Liver (tissue), 9 donors: ENCODE results near the gene SPECC1L. TPM values are rescaled to one million over a fixed set of nuclear protein-coding genes. Genes with fewer than 3 reads are reported as not detected.
A peak's percentile ranks its signal among the peaks of the same experiment; 100 is the strongest.
"Not testable (repeated sequence)": the region's sequence is repeated elsewhere in the genome, so short reads cannot be mapped to it uniquely, and the experiment has no call there.

Experiments used
- DNase-seq: peaks from one replicate; pipeline ENCODE4 v3.0.0-alpha.2; 2017; ENCODE audit warnings: low spot score
- H3K27ac ChIP-seq, 2 donors: one replicate each; pipeline ENCODE4 v1.7.0; 2013; ENCODE audit warnings: inconsistent platforms in 2 of 2, low read length in 2 of 2, control low read depth in 1 of 2, low read depth in 1 of 2, mild to moderate bottlenecking in 1 of 2
- H3K27me3 ChIP-seq, 4 donors: one replicate each; pipeline versions ENCODE4 v1.6.1 to v1.7.0; 2013; ENCODE audit warnings: low read length in 3 of 4, inconsistent platforms in 1 of 4, mild to moderate bottlenecking in 1 of 4, moderate library complexity in 1 of 4; ENCODE audit not compliant: control insufficient read depth in 4 of 4, insufficient read depth in 4 of 4
- H3K36me3 ChIP-seq, 4 donors: one replicate each; pipeline versions ENCODE4 v1.6.1 to v1.7.0; 2013; ENCODE audit warnings: low read length in 3 of 4, mild to moderate bottlenecking in 3 of 4, low read depth in 1 of 4, moderate library complexity in 1 of 4; ENCODE audit not compliant: control insufficient read depth in 4 of 4, insufficient read depth in 3 of 4
- H3K4me1 ChIP-seq, 4 donors: one replicate each; pipeline versions ENCODE4 v1.6.1 to v1.7.0; 2013; ENCODE audit warnings: low read length in 3 of 4, mild to moderate bottlenecking in 3 of 4, moderate library complexity in 1 of 4; ENCODE audit not compliant: control insufficient read depth in 4 of 4, insufficient read depth in 4 of 4
- H3K4me3 ChIP-seq, 3 donors: one replicate each; pipeline versions ENCODE4 v1.6.1 to v1.7.0; 2013; ENCODE audit warnings: low read length in 3 of 3, control low read depth in 1 of 3, low read depth in 1 of 3, mild to moderate bottlenecking in 1 of 3
- H3K9ac ChIP-seq, 2 donors: one replicate each; pipeline ENCODE4 v1.7.0; 2013; ENCODE audit warnings: low read length in 2 of 2, mild to moderate bottlenecking in 2 of 2, moderate library complexity in 2 of 2, control low read depth in 1 of 2, low read depth in 1 of 2
- H3K9me3 ChIP-seq, 4 donors: one replicate each; pipeline versions ENCODE4 v1.6.1 to v1.7.0; 2013; ENCODE audit warnings: low read length in 3 of 4; ENCODE audit not compliant: control insufficient read depth in 4 of 4
- FOXA1 ChIP-seq: IDR thresholded peaks from 2 replicates; pipeline ENCODE4 v1.6.1; 2016; ENCODE audit warnings: antibody characterized with exemption
- HNF4G ChIP-seq: IDR thresholded peaks from 2 replicates; pipeline ENCODE4 v1.6.1; 2016; ENCODE audit warnings: antibody characterized with exemption
- RAD21 ChIP-seq, 2 donors: IDR thresholded peaks; 2 replicates each; pipeline ENCODE4 v1.6.1; 2016; ENCODE audit warnings: antibody characterized with exemption in 2 of 2, mild to moderate bottlenecking in 2 of 2
- SP1 ChIP-seq: IDR thresholded peaks from 2 replicates; pipeline ENCODE4 v1.6.1; 2018; ENCODE audit warnings: antibody characterized with exemption, mild to moderate bottlenecking
- WGBS: extraction: QIAGEN DNeasy Blood & Tissue Kit; methylation state at CpG from one replicate; pipeline ENCODE4 v1.1.7; 2013; 5-methylcytosine and 5-hydroxymethylcytosine counted together
- polyA plus RNA-seq, 2 donors: library from polyadenylated mRNA; stranded (reverse) in 1 of 2; unstranded in 1 of 2; fragments of 200-250 nt in 1 of 2; fragments of >200 nt in 1 of 2; fragmentation: Nextera tagmentation in 1 of 2; extraction: Ambion mirVana in 1 of 2; gene quantifications; one replicate each; pipeline versions ENCODE4 v1.2.1 to v1.2.3, GENCODE V29; 2013 to 2015
- total RNA-seq, 2 donors: library from RNA; depleted of rRNA; stranded (reverse); fragments of >200 nt; gene quantifications; one replicate each; pipeline ENCODE4 v1.2.3, GENCODE V29; 2014
- TF ChIP-seq, protein P1 (sequence below): fragments of 150-350 bp; IDR thresholded peaks from 2 replicates; pipeline ENCODE4 v1.5.1; 2017; ENCODE audit warnings: improper control_type of control experiment, low read depth, low read length; ENCODE audit not compliant: missing input control
- donor health status: healthy.
- donor health status: healthy.
- donor health status: healthy.
- donor health status: healthy.
- donor health status: healthy.

SPECC1L gene
- total and polyA plus RNA-seq, 4 donors = 5.4 to 22.3 (median 12.3) TPM

DNA sequence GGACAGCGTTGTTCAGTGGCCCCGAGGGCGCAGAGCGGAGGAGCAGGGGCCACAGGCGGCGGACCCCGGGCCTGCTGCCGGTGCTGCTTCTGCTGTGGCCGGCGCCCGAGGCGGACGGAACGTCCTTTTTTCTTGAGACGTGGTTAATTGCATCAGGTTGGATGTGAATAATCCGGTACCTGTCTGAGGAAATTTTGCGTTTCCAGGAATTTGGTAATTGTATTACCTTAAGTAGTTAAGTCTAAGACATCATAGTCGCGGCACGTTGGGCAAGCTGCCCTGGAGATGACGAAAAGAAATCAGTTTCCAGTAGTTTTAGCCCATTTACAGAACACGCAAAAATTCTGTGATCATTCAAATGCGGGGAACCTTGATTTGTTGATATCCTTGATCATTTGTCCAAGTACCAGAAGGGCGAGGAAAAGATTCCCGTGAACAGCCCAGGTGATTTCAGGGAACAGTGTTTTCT is 789 bp downstream of the SPECC1L start:
- WGBS = 1% methylated on average over 25 of the region's 25 CpGs
- no peaks in the 10 kb centered on the region for H3K27me3 ChIP-seq
- H3K4me3 ChIP-seq = peak overlapping the region; percentile 82 to 94 (median 90)
- DNase-seq = no peak
- peaks cover 0 to 32% (median 12%) of the 10 kb centered on the region in 4 donors for H3K4me1 ChIP-seq
- peak overlapping the region; percentile 72 to 99 for H3K9ac ChIP-seq
- no peaks in the 10 kb centered on the region for H3K36me3 ChIP-seq
- TF ChIP-seq FOXA1 = no peak
- TF ChIP-seq SP1 = no peak
- no peak for TF ChIP-seq HNF4G
- H3K27ac ChIP-seq = peak overlapping the region; percentile 86 to 91
- no peaks in the 10 kb centered on the region for H3K9me3 ChIP-seq

DNA sequence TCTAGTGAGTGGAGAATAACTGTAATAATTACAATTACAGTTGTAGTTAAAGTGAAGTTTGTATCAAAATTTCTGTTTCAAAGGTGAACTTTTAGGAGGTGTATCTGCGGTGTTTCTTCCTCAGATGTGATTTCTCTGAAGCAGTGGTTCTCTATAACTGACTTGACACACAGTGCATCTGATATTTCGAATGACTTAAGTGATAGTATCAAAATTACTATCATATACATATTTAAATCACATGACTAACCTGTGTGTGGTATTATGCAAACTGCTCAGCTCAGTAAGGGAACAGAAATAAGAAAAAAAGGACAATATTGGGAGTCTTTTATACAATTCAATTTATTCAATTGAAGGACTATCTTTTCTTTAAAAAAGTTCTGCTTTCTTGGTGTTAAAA is 2.4 kb downstream of the SPECC1L start:
- H3K27ac ChIP-seq, H3K27me3 ChIP-seq, H3K9me3 ChIP-seq, H3K4me3 ChIP-seq, DNase-seq, H3K36me3 ChIP-seq, H3K9ac ChIP-seq: not testable (repeated sequence)
- peaks cover 0 to 32% (median 12%) of the 10 kb centered on the region in 4 donors for H3K4me1 ChIP-seq
- WGBS = 84% methylated on average over 2 of the region's 2 CpGs

DNA sequence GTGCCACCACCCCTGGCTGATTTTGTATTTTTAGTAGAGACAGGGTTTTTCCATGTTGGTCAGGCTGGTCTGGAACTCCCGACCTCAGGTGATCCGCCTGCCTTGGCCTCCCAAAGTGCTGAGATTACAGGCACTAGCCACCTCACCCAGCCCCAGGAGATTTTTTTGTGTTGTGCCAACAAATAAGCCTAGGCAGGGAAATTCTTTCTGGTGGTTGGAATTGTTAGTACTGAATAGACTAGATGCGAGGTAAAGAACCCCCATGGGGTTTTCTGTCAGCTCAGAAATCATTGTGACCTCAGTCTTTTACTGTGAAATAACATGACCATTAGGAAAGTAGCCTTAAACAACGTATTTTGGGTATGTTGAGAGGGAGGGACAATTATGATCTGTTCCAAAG is 3.3 kb downstream of the SPECC1L start:
- peaks cover 0 to 32% (median 12%) of the 10 kb centered on the region in 4 donors for H3K4me1 ChIP-seq
- not testable (repeated sequence) for DNase-seq, H3K27ac ChIP-seq, H3K4me3 ChIP-seq, H3K9me3 ChIP-seq, H3K9ac ChIP-seq, H3K36me3 ChIP-seq, H3K27me3 ChIP-seq
- 84% methylated on average over 4 of the region's 4 CpGs for WGBS

DNA sequence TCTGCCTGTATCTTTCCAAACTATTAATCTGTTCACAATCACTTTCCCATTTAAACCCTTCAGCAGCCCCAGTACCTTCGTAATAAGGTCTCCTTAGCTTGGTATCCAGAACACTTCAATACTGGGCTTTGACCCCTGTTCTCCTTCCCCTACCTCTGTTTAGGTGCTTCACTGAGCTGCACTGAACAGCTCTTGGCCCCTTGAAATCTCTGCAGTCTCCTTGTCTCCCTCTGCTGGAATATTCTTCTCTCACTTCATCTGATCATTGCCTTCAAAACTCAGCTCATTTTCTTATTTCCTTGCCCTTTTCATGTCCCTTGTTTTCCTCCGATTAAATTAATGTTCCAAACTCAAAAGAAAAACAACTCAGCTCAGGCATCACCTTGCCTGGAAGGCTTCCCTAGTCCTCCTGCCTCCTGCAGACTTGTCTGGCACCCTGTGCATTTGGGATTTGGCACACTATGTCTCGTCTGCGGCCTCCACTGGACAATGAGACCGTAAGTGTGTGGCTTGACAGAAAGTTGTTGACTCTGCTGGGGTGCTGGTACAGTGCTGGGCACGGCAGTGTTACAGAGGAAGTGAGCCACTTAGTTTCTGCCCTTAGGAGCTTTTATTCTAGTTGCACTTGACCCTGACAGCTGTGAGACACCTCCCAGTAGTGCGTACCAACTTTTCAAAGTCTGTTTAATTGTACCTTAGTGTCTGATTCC is 4.2 kb downstream of the SPECC1L start:
- not testable (repeated sequence) for H3K9ac ChIP-seq, H3K4me3 ChIP-seq, H3K9me3 ChIP-seq, H3K27me3 ChIP-seq, H3K36me3 ChIP-seq, H3K27ac ChIP-seq, DNase-seq
- peaks cover 0 to 27% (median 10%) of the 10 kb centered on the region in 4 donors for H3K4me1 ChIP-seq
- peak in 1 of 2 donors; percentile 23 for TF ChIP-seq RAD21 (IDR thresholded peaks at IDR 0.05)
- TF ChIP-seq, protein P1, sequence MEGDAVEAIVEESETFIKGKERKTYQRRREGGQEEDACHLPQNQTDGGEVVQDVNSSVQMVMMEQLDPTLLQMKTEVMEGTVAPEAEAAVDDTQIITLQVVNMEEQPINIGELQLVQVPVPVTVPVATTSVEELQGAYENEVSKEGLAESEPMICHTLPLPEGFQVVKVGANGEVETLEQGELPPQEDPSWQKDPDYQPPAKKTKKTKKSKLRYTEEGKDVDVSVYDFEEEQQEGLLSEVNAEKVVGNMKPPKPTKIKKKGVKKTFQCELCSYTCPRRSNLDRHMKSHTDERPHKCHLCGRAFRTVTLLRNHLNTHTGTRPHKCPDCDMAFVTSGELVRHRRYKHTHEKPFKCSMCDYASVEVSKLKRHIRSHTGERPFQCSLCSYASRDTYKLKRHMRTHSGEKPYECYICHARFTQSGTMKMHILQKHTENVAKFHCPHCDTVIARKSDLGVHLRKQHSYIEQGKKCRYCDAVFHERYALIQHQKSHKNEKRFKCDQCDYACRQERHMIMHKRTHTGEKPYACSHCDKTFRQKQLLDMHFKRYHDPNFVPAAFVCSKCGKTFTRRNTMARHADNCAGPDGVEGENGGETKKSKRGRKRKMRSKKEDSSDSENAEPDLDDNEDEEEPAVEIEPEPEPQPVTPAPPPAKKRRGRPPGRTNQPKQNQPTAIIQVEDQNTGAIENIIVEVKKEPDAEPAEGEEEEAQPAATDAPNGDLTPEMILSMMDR = peak; percentile 4
- 43% methylated on average over 6 of the region's 7 CpGs for WGBS

DNA sequence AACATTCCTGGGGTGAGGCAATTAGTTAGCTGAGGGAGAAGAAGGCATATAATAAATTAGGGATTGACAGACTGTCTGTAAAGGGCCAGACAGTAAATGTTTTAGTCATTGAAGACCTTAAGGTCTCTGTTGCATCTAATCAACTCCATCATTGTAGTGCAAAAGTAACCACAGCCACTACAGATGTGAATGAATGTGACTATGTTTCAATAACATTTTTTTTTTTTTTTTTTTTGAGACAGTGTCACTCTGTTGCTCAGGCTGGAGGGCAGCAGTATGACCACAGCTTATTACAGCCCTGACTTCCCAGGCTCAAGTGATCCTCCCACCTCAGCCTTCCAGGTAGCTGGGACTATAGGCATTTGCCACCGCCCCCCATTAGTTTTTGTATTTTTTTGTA is 9.7 kb downstream of the SPECC1L start:
- H3K4me3 ChIP-seq, H3K27me3 ChIP-seq, H3K9me3 ChIP-seq, H3K36me3 ChIP-seq, H3K4me1 ChIP-seq, H3K27ac ChIP-seq, H3K9ac ChIP-seq, DNase-seq: not testable (repeated sequence)
- 100% methylated on average over 1 of the region's 1 CpG for WGBS
